Dermis microvascular lymphatic vessel endothelial cell (primary cell): ENCODE data around the gene CMKLR1. TPM values are rescaled to one million over a fixed set of nuclear protein-coding genes. Genes with fewer than 3 reads are reported as not detected.

Source experiments
- total RNA-seq: library from RNA; depleted of rRNA; stranded (reverse); fragments of >200 nt; gene quantifications from 2 replicates; pipeline ENCODE4 v1.2.1, GENCODE V29; 2014

CMKLR1 gene
- total RNA-seq, 1 donor from 2014 or later: 0.13 TPM

Other genes starting within 250 kb of the CMKLR1 start
- not detected in 2 replicates for gene WSCD2, start 210.0 kb downstream of the CMKLR1 start, total RNA-seq
- gene FICD, start 176.0 kb upstream of the CMKLR1 start, total RNA-seq: 4.5 and 7.0 TPM in 2 replicates
- gene SART3, start 221.9 kb upstream of the CMKLR1 start, total RNA-seq: 35.8 and 57.3 TPM in 2 replicates
- gene ISCU, start 223.3 kb upstream of the CMKLR1 start, total RNA-seq: 50.7 and 67.9 TPM in 2 replicates